Esophagus muscularis mucosa (tissue), 4 donors: Measurements from ENCODE around the gene RNF8.
A peak's percentile ranks its signal among the peaks of the same experiment; 100 is the strongest.

ENCODE experiments used
- CTCF ChIP-seq, 3 experiments: fragments of 200-600 bp in 2 of 3; fragments of 450-650 bp in 1 of 3; sonication (generic) in 2 of 3; IDR thresholded peaks; one replicate each; pipeline ENCODE4 v1.5.1; 2017 to 2019; ENCODE audit warnings: antibody characterized with exemption in 3 of 3, mild to moderate bottlenecking in 2 of 3, moderate library complexity in 1 of 3
- EP300 ChIP-seq: sonication (generic); formaldehyde crosslinking; IDR thresholded peaks from one replicate; pipeline ENCODE4 v1.6.1; 2017; ENCODE audit warnings: antibody characterized with exemption
- POLR2A ChIP-seq: fragments of 450-650 bp; IDR thresholded peaks from one replicate; pipeline ENCODE4 v1.6.1; 2017; ENCODE audit warnings: antibody characterized with exemption, moderate library complexity, mild to moderate bottlenecking, low read depth
- POLR2AphosphoS5 ChIP-seq, 2 donors: sonication (generic); formaldehyde crosslinking; IDR thresholded peaks; one replicate each; pipeline ENCODE4 v1.6.1; 2017; ENCODE audit warnings: antibody characterized with exemption in 2 of 2

- TF ChIP-seq CTCF (IDR thresholded peaks at IDR 0.05): no peak
- TF ChIP-seq POLR2A: no peak
- TF ChIP-seq EP300: no peak
- TF ChIP-seq POLR2AphosphoS5 (IDR thresholded peaks at IDR 0.05): peak; percentile 79 to 87
Observed at GRCh38 chr6:37353761-37354525, at the start of gene RNF8.
